Fibroblast of mammary gland (primary cell): Measurements from ENCODE around the gene YDJC.

Experiments
- DNase-seq: peaks from one replicate; pipeline ENCODE4 v3.0.0-alpha.2; 2010; ENCODE audit warnings: low read depth
- H3K4me3 ChIP-seq: 2 replicates; pipeline ENCODE4 v1.5.1; 2011; ENCODE audit warnings: low read depth, mild to moderate bottlenecking, low read length, moderate library complexity; ENCODE audit not compliant: control insufficient read depth
- TF ChIP-seq, protein P1 (sequence below): conservative IDR thresholded peaks from 2 replicates; pipeline ENCODE4 v1.5.1; 2011; ENCODE audit warnings: low read depth, low read length, inconsistent platforms; ENCODE audit not compliant: control insufficient read depth, insufficient read depth

Gene YDJC

GRCh38 chr22:21579474-21579851 is 50.4 kb downstream of the YDJC start:
- TF ChIP-seq, protein P1, sequence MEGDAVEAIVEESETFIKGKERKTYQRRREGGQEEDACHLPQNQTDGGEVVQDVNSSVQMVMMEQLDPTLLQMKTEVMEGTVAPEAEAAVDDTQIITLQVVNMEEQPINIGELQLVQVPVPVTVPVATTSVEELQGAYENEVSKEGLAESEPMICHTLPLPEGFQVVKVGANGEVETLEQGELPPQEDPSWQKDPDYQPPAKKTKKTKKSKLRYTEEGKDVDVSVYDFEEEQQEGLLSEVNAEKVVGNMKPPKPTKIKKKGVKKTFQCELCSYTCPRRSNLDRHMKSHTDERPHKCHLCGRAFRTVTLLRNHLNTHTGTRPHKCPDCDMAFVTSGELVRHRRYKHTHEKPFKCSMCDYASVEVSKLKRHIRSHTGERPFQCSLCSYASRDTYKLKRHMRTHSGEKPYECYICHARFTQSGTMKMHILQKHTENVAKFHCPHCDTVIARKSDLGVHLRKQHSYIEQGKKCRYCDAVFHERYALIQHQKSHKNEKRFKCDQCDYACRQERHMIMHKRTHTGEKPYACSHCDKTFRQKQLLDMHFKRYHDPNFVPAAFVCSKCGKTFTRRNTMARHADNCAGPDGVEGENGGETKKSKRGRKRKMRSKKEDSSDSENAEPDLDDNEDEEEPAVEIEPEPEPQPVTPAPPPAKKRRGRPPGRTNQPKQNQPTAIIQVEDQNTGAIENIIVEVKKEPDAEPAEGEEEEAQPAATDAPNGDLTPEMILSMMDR, result no peak
- no peak for DNase-seq
- H3K4me3 ChIP-seq, result no peak overlapping the region
